Thyroid gland (tissue), 4 donors: ENCODE measurements around the gene SUGCT. TPM values are rescaled to one million over a fixed set of nuclear protein-coding genes. Genes with fewer than 3 reads are reported as not detected.

Experiments used
- DNase-seq, 2 donors: peaks; one replicate each; pipeline ENCODE4 v3.0.0-alpha.2; 2019
- H3K27ac ChIP-seq, 3 donors: fragments of 200-600 bp; sonication (generic); 1 replicate in 2 of 3; 2 replicates in 1 of 3; pipeline ENCODE4 v1.5.1; 2016 to 2019; ENCODE audit warnings: mild to moderate bottlenecking in 1 of 3, moderate library complexity in 1 of 3
- H3K27me3 ChIP-seq: fragments of 200-600 bp; sonication (generic); one replicate; pipeline ENCODE4 v1.5.1; 2019
- H3K36me3 ChIP-seq, 2 donors: fragments of 200-600 bp; sonication (generic); one replicate each; pipeline ENCODE4 v1.5.1; 2016 to 2019
- H3K4me1 ChIP-seq, 2 donors: fragments of 200-600 bp; sonication (generic); one replicate each; pipeline ENCODE4 v1.5.1; 2017 to 2019
- H3K4me3 ChIP-seq, 3 donors: fragments of 200-600 bp; sonication (generic); replicated peaks in 1 of 3; 1 replicate in 2 of 3; 2 replicates in 1 of 3; pipeline ENCODE4 v1.5.1; 2016; ENCODE audit warnings: mild to moderate bottlenecking in 1 of 3
- H3K9me3 ChIP-seq: fragments of 200-600 bp; sonication (generic); one replicate; pipeline ENCODE4 v1.5.1; 2017
- POLR2A ChIP-seq, 2 donors: fragments of 450-650 bp; IDR thresholded peaks; one replicate each; pipeline ENCODE4 v1.6.1; 2017; ENCODE audit warnings: antibody characterized with exemption in 2 of 2, mild to moderate bottlenecking in 2 of 2, moderate library complexity in 1 of 2
- WGBS, 2 donors: methylation state at CpG; one replicate each; pipeline ENCODE4 v1.1.5; 2017; 5-methylcytosine and 5-hydroxymethylcytosine counted together
- intact Hi-C: fragments of 100-400 bp; cut with DNase I; formaldehyde crosslinking; loops from one replicate; pipeline ENCODE4 v1.15.1; 2023
- total RNA-seq, 4 donors: library from RNA; depleted of rRNA; stranded (reverse); fragments of >200 nt; gene quantifications; one replicate each; pipeline ENCODE4 v1.2.3, GENCODE V29; 2016
- TF ChIP-seq, protein P1 (sequence below), 6 experiments: fragments of 200-600 bp in 3 of 6; fragments of 450-650 bp in 3 of 6; sonication (generic) in 3 of 6; IDR thresholded peaks; one replicate each; pipeline ENCODE4 v1.5.1; 2016 to 2019; ENCODE audit warnings: antibody characterized with exemption in 6 of 6, mild to moderate bottlenecking in 2 of 6, inconsistent platforms in 1 of 6, moderate library complexity in 1 of 6

Gene SUGCT
- total RNA-seq, 4 donors from 2014 or later: 1.3 to 15.2 (median 3.2) TPM

DNA sequence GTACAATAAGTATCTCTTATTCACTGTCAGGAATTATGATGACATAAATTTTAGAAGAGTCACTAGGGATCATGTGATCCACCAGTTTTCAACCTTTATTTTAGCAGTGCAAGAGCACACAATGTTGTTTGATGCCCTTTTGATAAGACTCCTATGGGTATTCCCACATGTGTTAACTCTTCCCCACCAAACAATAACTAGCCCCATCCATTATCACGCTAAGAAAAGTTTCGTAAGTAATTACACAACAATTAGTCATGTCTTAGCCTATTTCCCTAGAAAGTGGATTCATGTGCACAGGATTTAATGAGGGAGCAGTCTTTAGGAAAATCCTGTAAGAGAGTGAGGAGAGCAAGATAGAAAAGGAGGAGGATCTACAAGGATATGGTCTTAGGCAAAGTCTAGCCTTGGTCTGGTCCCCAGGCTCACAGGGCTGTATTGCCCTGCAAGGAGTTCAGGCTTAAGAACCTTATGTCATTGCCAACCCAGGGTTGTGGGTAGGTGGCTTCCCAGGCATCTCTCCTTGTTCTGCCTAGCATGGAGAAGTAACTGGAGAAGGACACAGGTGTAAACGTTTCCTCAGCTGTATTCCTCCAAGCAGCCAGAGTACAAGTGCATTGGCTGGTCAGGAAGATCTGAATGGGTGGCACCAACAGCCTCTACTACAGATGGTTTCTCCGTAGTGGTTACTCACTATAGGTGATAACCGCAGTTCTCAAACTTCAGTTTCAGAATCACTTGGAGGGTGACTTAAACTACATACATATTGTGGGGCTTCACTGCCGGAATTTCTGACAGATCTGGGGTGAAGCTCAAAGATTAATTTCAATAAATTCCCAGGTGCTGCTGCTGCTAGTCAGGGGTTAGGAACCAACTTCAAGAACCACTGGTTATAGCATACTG is 574.5 kb downstream of the SUGCT start:
- Histone ChIP-seq H3K4me3 (no peak overlapping the region), H3K9me3 (no peaks in the 10 kb centered on the region), H3K4me1 (no peaks in the 10 kb centered on the region), H3K27me3 (no peaks in the 10 kb centered on the region), H3K36me3 (no peaks in the 10 kb centered on the region), H3K27ac (no peak overlapping the region)
- DNase-seq: no peak
- TF ChIP-seq, protein P1, sequence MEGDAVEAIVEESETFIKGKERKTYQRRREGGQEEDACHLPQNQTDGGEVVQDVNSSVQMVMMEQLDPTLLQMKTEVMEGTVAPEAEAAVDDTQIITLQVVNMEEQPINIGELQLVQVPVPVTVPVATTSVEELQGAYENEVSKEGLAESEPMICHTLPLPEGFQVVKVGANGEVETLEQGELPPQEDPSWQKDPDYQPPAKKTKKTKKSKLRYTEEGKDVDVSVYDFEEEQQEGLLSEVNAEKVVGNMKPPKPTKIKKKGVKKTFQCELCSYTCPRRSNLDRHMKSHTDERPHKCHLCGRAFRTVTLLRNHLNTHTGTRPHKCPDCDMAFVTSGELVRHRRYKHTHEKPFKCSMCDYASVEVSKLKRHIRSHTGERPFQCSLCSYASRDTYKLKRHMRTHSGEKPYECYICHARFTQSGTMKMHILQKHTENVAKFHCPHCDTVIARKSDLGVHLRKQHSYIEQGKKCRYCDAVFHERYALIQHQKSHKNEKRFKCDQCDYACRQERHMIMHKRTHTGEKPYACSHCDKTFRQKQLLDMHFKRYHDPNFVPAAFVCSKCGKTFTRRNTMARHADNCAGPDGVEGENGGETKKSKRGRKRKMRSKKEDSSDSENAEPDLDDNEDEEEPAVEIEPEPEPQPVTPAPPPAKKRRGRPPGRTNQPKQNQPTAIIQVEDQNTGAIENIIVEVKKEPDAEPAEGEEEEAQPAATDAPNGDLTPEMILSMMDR (IDR thresholded peaks at IDR 0.05): no peak
- TF ChIP-seq POLR2A (IDR thresholded peaks at IDR 0.05): no peak
- intact Hi-C loops: no loop called here
- 90 to 95% methylated on average over 6 of the region's 6 CpGs for WGBS, 2 donors

DNA sequence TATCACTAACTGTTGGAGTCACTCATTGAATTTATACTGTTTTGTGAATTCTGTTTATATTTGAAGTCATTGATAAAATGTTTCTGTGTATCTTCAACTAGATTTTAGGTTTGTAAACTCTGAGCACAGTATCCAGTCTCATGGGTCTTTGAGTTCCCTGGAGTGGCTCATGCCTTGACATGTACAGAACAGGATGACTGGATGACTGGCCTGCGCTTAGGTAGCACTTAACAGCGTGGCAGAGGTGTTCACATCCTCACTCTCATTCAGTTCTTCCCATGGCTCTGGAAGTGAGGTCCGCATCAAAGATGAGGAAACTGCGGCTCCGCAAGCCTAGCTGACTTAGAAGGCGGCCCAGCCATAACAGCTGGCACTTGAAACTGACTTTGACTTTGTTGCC is 576.9 kb downstream of the SUGCT start:
- TF ChIP-seq, protein P1 (IDR thresholded peaks at IDR 0.05): no peak
- no peak for TF ChIP-seq POLR2A (IDR thresholded peaks at IDR 0.05)
- Histone ChIP-seq H3K9me3 (no peaks in the 10 kb centered on the region), H3K27me3 (no peaks in the 10 kb centered on the region), H3K36me3 (no peaks in the 10 kb centered on the region), H3K27ac (no peak overlapping the region), H3K4me3 (no peak overlapping the region), H3K4me1 (peaks cover 0 to 6% of the 10 kb centered on the region in 2 donors)
- no peak for DNase-seq
- intact Hi-C loops: no loop called here
- WGBS, 2 donors: 95 to 96% methylated on average over 6 of the region's 6 CpGs

DNA sequence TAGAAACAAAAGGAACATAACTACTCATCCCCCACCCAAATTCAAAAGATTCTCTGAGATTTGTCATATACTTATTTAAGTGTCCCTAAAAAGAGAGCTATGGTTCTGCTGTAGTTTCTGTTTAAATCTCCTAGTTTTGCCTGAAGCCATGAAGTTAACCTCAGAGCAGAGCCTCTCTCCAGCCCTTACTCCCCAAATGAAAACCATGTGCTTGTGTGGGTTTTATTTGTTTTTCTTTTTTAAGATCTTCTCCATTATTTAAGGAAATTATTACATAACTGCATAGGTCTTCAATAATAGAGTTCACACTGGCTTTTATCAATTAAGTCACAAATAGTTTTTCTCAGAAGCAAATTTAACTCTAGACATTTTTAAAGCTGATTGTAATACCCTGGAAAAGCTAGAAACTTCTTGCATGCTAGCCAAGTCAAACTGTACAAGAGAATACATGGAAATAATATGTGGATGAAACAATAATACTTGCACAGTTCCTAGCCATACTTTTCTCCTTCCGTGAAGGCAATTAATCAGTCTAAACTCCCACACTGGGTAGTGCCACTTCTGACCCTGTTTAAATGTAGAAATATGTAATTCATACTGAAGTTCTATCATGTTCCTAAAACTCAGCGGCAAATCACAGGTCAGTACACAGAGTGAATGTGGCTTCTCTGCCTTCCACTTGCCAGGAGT is 579.7 kb downstream of the SUGCT start:
- Histone ChIP-seq H3K36me3 (no peaks in the 10 kb centered on the region), H3K4me1 (peaks cover 0 to 6% of the 10 kb centered on the region in 2 donors), H3K4me3 (no peak overlapping the region), H3K27me3 (no peaks in the 10 kb centered on the region), H3K9me3 (no peaks in the 10 kb centered on the region), H3K27ac (no peak overlapping the region)
- no peak for DNase-seq
- no peak for TF ChIP-seq POLR2A (IDR thresholded peaks at IDR 0.05)
- TF ChIP-seq, protein P1 (IDR thresholded peaks at IDR 0.05): no peak
- 76 to 92% methylated on average over 2 of the region's 2 CpGs for WGBS, 2 donors
- intact Hi-C loops: no loop called here

DNA sequence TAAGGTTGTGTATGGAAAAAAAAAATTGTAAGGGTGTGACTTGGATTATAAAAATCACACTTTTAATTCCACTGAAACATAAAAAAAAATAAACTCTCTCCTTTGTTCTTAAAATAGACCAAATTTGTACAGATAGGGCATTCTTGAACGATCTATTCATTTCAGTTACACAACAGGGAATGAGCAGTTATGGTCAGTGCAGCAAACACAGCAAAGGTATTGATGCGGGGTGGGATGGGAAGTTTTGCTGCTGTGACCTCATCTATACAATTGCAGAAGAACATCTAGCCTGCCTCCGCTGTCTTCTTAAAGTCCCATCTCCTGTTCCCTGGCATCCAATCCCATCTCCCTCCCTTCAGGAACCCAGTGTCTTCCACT is 580.2 kb downstream of the SUGCT start:
- Histone ChIP-seq H3K4me3 (no peak overlapping the region), H3K27me3 (no peaks in the 10 kb centered on the region), H3K9me3 (no peaks in the 10 kb centered on the region), H3K27ac (no peak overlapping the region), H3K36me3 (no peaks in the 10 kb centered on the region), H3K4me1 (peaks cover 0 to 6% of the 10 kb centered on the region in 2 donors)
- WGBS, 2 donors: 67 to 72% methylated on average over 3 of the region's 3 CpGs
- TF ChIP-seq POLR2A (IDR thresholded peaks at IDR 0.05): no peak
- TF ChIP-seq, protein P1 (IDR thresholded peaks at IDR 0.05): no peak
- intact Hi-C loops: no loop called here
- DNase-seq: no peak

DNA sequence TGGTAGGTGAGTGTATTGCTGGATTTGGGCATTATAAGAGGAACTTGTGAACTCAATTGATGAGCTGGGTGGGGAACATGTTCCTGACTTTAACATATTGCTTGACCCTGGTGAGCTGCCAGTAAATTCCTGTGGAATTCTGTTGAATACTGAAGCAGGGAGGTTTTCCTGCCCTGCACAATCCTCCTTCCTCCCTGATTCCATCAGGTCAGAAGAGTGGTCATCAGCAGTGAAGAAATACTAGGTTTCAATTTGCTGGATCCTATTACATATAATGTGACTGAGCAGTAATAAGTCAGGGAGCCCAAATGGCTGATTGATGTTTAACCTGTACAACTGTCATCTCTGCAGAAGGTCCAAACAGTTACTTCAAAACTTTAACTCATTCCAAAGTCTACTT is 581.2 kb downstream of the SUGCT start:
- H3K9me3 ChIP-seq: no peaks in the 10 kb centered on the region
- no peaks in the 10 kb centered on the region for H3K36me3 ChIP-seq
- no peak overlapping the region for H3K4me3 ChIP-seq
- peaks cover 0 to 6% of the 10 kb centered on the region in 2 donors for H3K4me1 ChIP-seq
- intact Hi-C loops: no loop called here
- no peaks in the 10 kb centered on the region for H3K27me3 ChIP-seq
- H3K27ac ChIP-seq: no peak overlapping the region
- no peak for DNase-seq
- TF ChIP-seq, protein P1 (IDR thresholded peaks at IDR 0.05): no peak
- no peak for TF ChIP-seq POLR2A (IDR thresholded peaks at IDR 0.05)
